ENCODE results near the gene ATXN1.

ATXN1 gene

GRCh38 chr6:16803294-16804200 is 42.3 kb upstream of the ATXN1 start:
- Histone ChIP-seq H3K14ac (ENCODE audit: low read length) (no peak overlapping the region), H3K4me1 (ENCODE audit: control insufficient read depth in 2 of 2, insufficient read depth in 1 of 2, low read depth in 1 of 2, low read length in 2 of 2) (peaks cover 7 to 14% of the 10 kb centered on the region in 2 donors), H3K9me3 (replicated peaks in 1 of 2; ENCODE audit: control insufficient read depth in 2 of 2, insufficient read depth in 1 of 2, low read depth in 1 of 2, low read length in 2 of 2) (no peaks in the 10 kb centered on the region), H2BK12ac (ENCODE audit: low read length) (no peak overlapping the region), H3K4ac (ENCODE audit: low read length) (no peak overlapping the region), H4K91ac (ENCODE audit: low read depth, low read length, poor library complexity) (no peak overlapping the region), H2BK120ac (ENCODE audit: low read depth, low read length) (no peak overlapping the region), H2BK15ac (ENCODE audit: low read length) (no peak overlapping the region), H3K36me3 (replicated peaks in 1 of 2; ENCODE audit: control insufficient read depth in 2 of 2, insufficient read depth in 2 of 2, low read length in 2 of 2) (no peaks in the 10 kb centered on the region), H2AFZ (ENCODE audit: low read length) (peak overlapping the region; percentile 90), H3K27me3 (ENCODE audit: control insufficient read depth in 3 of 3, insufficient read depth in 3 of 3, low read depth in 1 of 3, low read length in 3 of 3) (peaks cover 0 to 21% (median 7%) of the 10 kb centered on the region in 3 experiments), H2BK5ac (ENCODE audit: low read length) (no peak overlapping the region), H3K27ac (replicated peaks; ENCODE audit: low read length) (no peak overlapping the region), H3K23ac (ENCODE audit: low read depth, low read length, poor library complexity) (no peak overlapping the region), H3K18ac (ENCODE audit: low read length) (no peak overlapping the region), H4K8ac (ENCODE audit: low read depth, low read length) (no peak overlapping the region), H3K4me3 (ENCODE audit: low read length in 2 of 2) (peak overlapping the region in 1 of 2 donors; percentile 45), H3K79me1 (ENCODE audit: low read depth, low read length) (no peaks in the 10 kb centered on the region), H3K4me2 (ENCODE audit: insufficient read depth, low read length, poor library complexity, severe bottlenecking) (peak overlapping the region; percentile 48), H3K9ac (ENCODE audit: low read depth, low read length, poor library complexity) (no peak overlapping the region), H2AK5ac (ENCODE audit: low read depth, low read length) (no peak overlapping the region)
- no peak for DNase-seq (ENCODE audit: low spot score)
- WGBS, 2 donors (ENCODE audit: extremely low coverage in 2 of 2, insufficient read length in 2 of 2, insufficient replicate concordance in 1 of 2) = no CpG with 5 or more reads among the region's 24 CpGs

- peaks cover 0 to 24% (median 7%) of the 10 kb centered on the region in 3 experiments for H3K27me3 ChIP-seq (ENCODE audit: control insufficient read depth in 3 of 3, insufficient read depth in 3 of 3, low read depth in 1 of 3, low read length in 3 of 3)
- WGBS, 2 donors (ENCODE audit: extremely low coverage in 2 of 2, insufficient read length in 2 of 2, insufficient replicate concordance in 1 of 2) = no CpG with 5 or more reads among the region's 2 CpGs
- H2BK12ac ChIP-seq (ENCODE audit: low read length) = no peak overlapping the region
- H3K79me1 ChIP-seq (ENCODE audit: low read depth, low read length) = no peaks in the 10 kb centered on the region
- no peak overlapping the region for H3K4me2 ChIP-seq (ENCODE audit: insufficient read depth, low read length, poor library complexity, severe bottlenecking)
- H3K9ac ChIP-seq (ENCODE audit: low read depth, low read length, poor library complexity) = no peak overlapping the region
- no peak for DNase-seq (ENCODE audit: low spot score)
- H3K4me1 ChIP-seq (ENCODE audit: control insufficient read depth in 2 of 2, insufficient read depth in 1 of 2, low read depth in 1 of 2, low read length in 2 of 2) = peaks cover 7 to 14% of the 10 kb centered on the region in 2 donors
- H2BK15ac ChIP-seq (ENCODE audit: low read length) = no peak overlapping the region
- no peak overlapping the region for H3K18ac ChIP-seq (ENCODE audit: low read length)
- H2BK120ac ChIP-seq (ENCODE audit: low read depth, low read length) = no peak overlapping the region
- H3K4me3 ChIP-seq (ENCODE audit: low read length in 2 of 2) = no peak overlapping the region
- no peaks in the 10 kb centered on the region for H3K9me3 ChIP-seq (replicated peaks in 1 of 2; ENCODE audit: control insufficient read depth in 2 of 2, insufficient read depth in 1 of 2, low read depth in 1 of 2, low read length in 2 of 2)
- H4K8ac ChIP-seq (ENCODE audit: low read depth, low read length) = no peak overlapping the region
- H2AK5ac ChIP-seq (ENCODE audit: low read depth, low read length) = no peak overlapping the region
- no peak overlapping the region for H3K4ac ChIP-seq (ENCODE audit: low read length)
- H3K14ac ChIP-seq (ENCODE audit: low read length) = no peak overlapping the region
- H2BK5ac ChIP-seq (ENCODE audit: low read length) = no peak overlapping the region
- no peak overlapping the region for H2AFZ ChIP-seq (ENCODE audit: low read length)
- no peak overlapping the region for H3K27ac ChIP-seq (replicated peaks; ENCODE audit: low read length)
- H3K36me3 ChIP-seq (replicated peaks in 1 of 2; ENCODE audit: control insufficient read depth in 2 of 2, insufficient read depth in 2 of 2, low read length in 2 of 2) = no peaks in the 10 kb centered on the region
- no peak overlapping the region for H3K23ac ChIP-seq (ENCODE audit: low read depth, low read length, poor library complexity)
- H4K91ac ChIP-seq (ENCODE audit: low read depth, low read length, poor library complexity) = no peak overlapping the region
These were observed 40.8 kb upstream of the ATXN1 start for GRCh38 chr6:16802071-16802470.

GRCh38 chr6:16800942-16801341 is 39.7 kb upstream of the ATXN1 start:
- no peak overlapping the region for H2BK12ac ChIP-seq (ENCODE audit: low read length)
- no peak overlapping the region for H3K4me3 ChIP-seq (ENCODE audit: low read length in 2 of 2)
- H3K9me3 ChIP-seq (replicated peaks in 1 of 2; ENCODE audit: control insufficient read depth in 2 of 2, insufficient read depth in 1 of 2, low read depth in 1 of 2, low read length in 2 of 2) = no peaks in the 10 kb centered on the region
- H3K4me1 ChIP-seq (ENCODE audit: control insufficient read depth in 2 of 2, insufficient read depth in 1 of 2, low read depth in 1 of 2, low read length in 2 of 2) = peaks cover 7 to 14% of the 10 kb centered on the region in 2 donors
- no CpG with 5 or more reads among the region's 2 CpGs for WGBS, 2 donors (ENCODE audit: extremely low coverage in 2 of 2, insufficient read length in 2 of 2, insufficient replicate concordance in 1 of 2)
- no peak overlapping the region for H2AK5ac ChIP-seq (ENCODE audit: low read depth, low read length)
- peaks cover 0 to 24% (median 7%) of the 10 kb centered on the region in 3 experiments for H3K27me3 ChIP-seq (ENCODE audit: control insufficient read depth in 3 of 3, insufficient read depth in 3 of 3, low read depth in 1 of 3, low read length in 3 of 3)
- no peak overlapping the region for H3K14ac ChIP-seq (ENCODE audit: low read length)
- no peak overlapping the region for H2BK5ac ChIP-seq (ENCODE audit: low read length)
- no peak for DNase-seq (ENCODE audit: low spot score)
- no peak overlapping the region for H3K18ac ChIP-seq (ENCODE audit: low read length)
- no peak overlapping the region for H2BK15ac ChIP-seq (ENCODE audit: low read length)
- no peak overlapping the region for H4K8ac ChIP-seq (ENCODE audit: low read depth, low read length)
- no peak overlapping the region for H4K91ac ChIP-seq (ENCODE audit: low read depth, low read length, poor library complexity)
- H3K36me3 ChIP-seq (replicated peaks in 1 of 2; ENCODE audit: control insufficient read depth in 2 of 2, insufficient read depth in 2 of 2, low read length in 2 of 2) = no peaks in the 10 kb centered on the region
- no peak overlapping the region for H3K27ac ChIP-seq (replicated peaks; ENCODE audit: low read length)
- no peak overlapping the region for H3K23ac ChIP-seq (ENCODE audit: low read depth, low read length, poor library complexity)
- H3K4me2 ChIP-seq (ENCODE audit: insufficient read depth, low read length, poor library complexity, severe bottlenecking) = no peak overlapping the region
- no peaks in the 10 kb centered on the region for H3K79me1 ChIP-seq (ENCODE audit: low read depth, low read length)
- H3K4ac ChIP-seq (ENCODE audit: low read length) = no peak overlapping the region
- no peak overlapping the region for H2AFZ ChIP-seq (ENCODE audit: low read length)
- no peak overlapping the region for H2BK120ac ChIP-seq (ENCODE audit: low read depth, low read length)
- H3K9ac ChIP-seq (ENCODE audit: low read depth, low read length, poor library complexity) = no peak overlapping the region

GRCh38 chr6:16800341-16800740 is 39.1 kb upstream of the ATXN1 start:
- Histone ChIP-seq H3K79me1 (ENCODE audit: low read depth, low read length) (no peaks in the 10 kb centered on the region), H3K4me3 (ENCODE audit: low read length in 2 of 2) (no peak overlapping the region), H3K23ac (ENCODE audit: low read depth, low read length, poor library complexity) (no peak overlapping the region), H3K9ac (ENCODE audit: low read depth, low read length, poor library complexity) (no peak overlapping the region), H3K14ac (ENCODE audit: low read length) (no peak overlapping the region), H2BK120ac (ENCODE audit: low read depth, low read length) (no peak overlapping the region), H3K36me3 (replicated peaks in 1 of 2; ENCODE audit: control insufficient read depth in 2 of 2, insufficient read depth in 2 of 2, low read length in 2 of 2) (no peaks in the 10 kb centered on the region), H3K27me3 (ENCODE audit: control insufficient read depth in 3 of 3, insufficient read depth in 3 of 3, low read depth in 1 of 3, low read length in 3 of 3) (peaks cover 0 to 24% (median 7%) of the 10 kb centered on the region in 3 experiments), H3K4me2 (ENCODE audit: insufficient read depth, low read length, poor library complexity, severe bottlenecking) (no peak overlapping the region), H2AFZ (ENCODE audit: low read length) (no peak overlapping the region), H3K18ac (ENCODE audit: low read length) (no peak overlapping the region), H4K91ac (ENCODE audit: low read depth, low read length, poor library complexity) (no peak overlapping the region), H2AK5ac (ENCODE audit: low read depth, low read length) (no peak overlapping the region), H3K9me3 (replicated peaks in 1 of 2; ENCODE audit: control insufficient read depth in 2 of 2, insufficient read depth in 1 of 2, low read depth in 1 of 2, low read length in 2 of 2) (no peaks in the 10 kb centered on the region), H3K27ac (replicated peaks; ENCODE audit: low read length) (no peak overlapping the region), H3K4me1 (ENCODE audit: control insufficient read depth in 2 of 2, insufficient read depth in 1 of 2, low read depth in 1 of 2, low read length in 2 of 2) (peaks cover 7 to 11% of the 10 kb centered on the region in 2 donors), H4K8ac (ENCODE audit: low read depth, low read length) (no peak overlapping the region), H2BK5ac (ENCODE audit: low read length) (no peak overlapping the region), H2BK12ac (ENCODE audit: low read length) (no peak overlapping the region), H3K4ac (ENCODE audit: low read length) (no peak overlapping the region), H2BK15ac (ENCODE audit: low read length) (no peak overlapping the region)
- no peak for DNase-seq (ENCODE audit: low spot score)
- no CpG with 5 or more reads among the region's 3 CpGs for WGBS, 2 donors (ENCODE audit: extremely low coverage in 2 of 2, insufficient read length in 2 of 2, insufficient replicate concordance in 1 of 2)
